ENCODE results near the gene MAP3K14. TPM values are rescaled to one million over a fixed set of nuclear protein-coding genes. Genes with fewer than 3 reads are reported as not detected.

The MAP3K14 gene
- total RNA-seq, 8 experiments from 2014 or later, result 1.4 to 5.0 (median 3.2) TPM

GRCh38 chr17:45299361-45299760 lies 17.5 kb downstream of the MAP3K14 start:
- peak overlapping the region in 1 of 2 donors; percentile 45 for H3K27ac ChIP-seq
- no peak overlapping the region for H3K4me3 ChIP-seq
- ATAC-seq (replicated peaks in 6 of 8), result peak in 6 of 8 experiments; percentile 40 to 99 (median 95)
- peaks cover 10 to 16% of the 10 kb centered on the region in 2 donors for H3K4me1 ChIP-seq (replicated peaks in 1 of 2)
- in situ Hi-C loops (cut with MboI; ENCODE audit: low pct_unique_long_range_greater_than_20kb in 2 of 9, low sequenced_read_pairs in 9 of 9, unreplicated experiment in 9 of 9), result loop anchor here in 3 of 9 experiments (25.0 kb wide), 1 partner anchor 88 kb away; no protein-coding TSS in a partner anchor
- WGBS, 10 experiments, result 20 to 100% (median 45%) methylated on average over 1 of the region's 2 CpGs; no CpG with 5 or more reads in 6 of the 10 experiments

DNA sequence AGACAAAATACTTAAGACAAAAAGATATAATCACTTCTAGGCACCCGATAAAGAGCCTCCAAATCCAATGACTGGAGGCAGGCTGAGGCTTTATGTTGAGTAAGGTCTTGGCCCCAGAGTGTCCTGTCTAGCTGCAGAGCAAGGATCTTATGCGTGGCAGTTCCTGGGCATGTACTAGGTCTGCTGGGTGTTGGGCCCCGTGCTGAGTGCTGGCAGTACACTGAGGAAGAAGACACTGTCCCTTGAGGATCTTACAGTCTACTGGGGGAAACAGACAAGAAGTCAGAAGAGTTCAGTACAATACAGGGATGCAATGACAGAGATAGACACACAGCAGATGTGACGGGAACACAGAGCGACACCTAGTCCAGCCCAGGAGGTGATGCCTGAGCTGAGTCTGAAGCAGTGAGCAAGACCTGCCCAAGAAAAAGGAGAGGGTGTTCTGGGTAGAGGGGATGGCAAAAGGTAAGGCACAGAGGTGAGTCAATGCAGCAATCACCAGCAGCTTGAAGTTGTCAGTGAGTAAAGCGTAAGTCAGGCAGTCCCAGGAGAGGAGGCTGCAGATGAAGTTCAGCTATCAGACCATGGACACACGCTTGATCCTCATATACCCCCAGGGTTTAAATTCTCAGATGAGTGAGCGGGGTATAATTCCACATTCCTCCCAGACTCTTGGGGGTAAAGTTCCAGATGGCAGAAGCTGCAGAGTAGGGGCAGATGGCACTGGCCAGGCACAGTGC lies 18.1 kb downstream of the MAP3K14 start:
- in situ Hi-C loops (cut with MboI; ENCODE audit: low pct_unique_long_range_greater_than_20kb in 2 of 9, low sequenced_read_pairs in 9 of 9, unreplicated experiment in 9 of 9), result loop anchor here in 3 of 9 experiments (25.0 kb wide), 1 partner anchor 89 kb away; no protein-coding TSS in a partner anchor
- peak in 5 of 8 experiments; percentile 10 to 50 (median 23) for ATAC-seq (replicated peaks in 6 of 8)
- H3K27ac ChIP-seq, result peak overlapping the region in 1 of 2 donors; percentile 45
- H3K4me1 ChIP-seq (replicated peaks in 1 of 2), result peaks cover 13 to 20% of the 10 kb centered on the region in 2 donors
- no peak overlapping the region for H3K4me3 ChIP-seq
- WGBS, 10 experiments, result 7 to 100% (median 95%) methylated on average over 1 to 6 of the region's 8 CpGs

DNA sequence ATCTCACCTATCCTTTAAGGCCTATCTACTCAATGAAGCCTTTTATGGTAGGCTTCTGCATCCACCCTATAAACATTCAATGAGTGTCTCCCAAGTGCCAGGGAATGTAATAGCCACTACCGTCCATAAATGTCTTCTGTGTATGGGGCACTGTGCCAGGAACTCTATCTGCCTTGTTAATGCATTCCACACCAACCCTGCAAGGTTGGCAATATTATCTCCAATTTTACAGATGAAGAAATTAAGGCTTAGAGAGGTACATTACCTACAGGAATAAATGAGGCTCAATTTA lies 20.0 kb downstream of the MAP3K14 start:
- WGBS, 10 experiments, result 11 to 100% (median 86%) methylated on average over 1 of the region's 1 CpG; no CpG with 5 or more reads in 6 of the 10 experiments
- peaks cover 23 to 27% of the 10 kb centered on the region in 2 donors for H3K4me1 ChIP-seq (replicated peaks in 1 of 2)
- in situ Hi-C loops (cut with MboI; ENCODE audit: low pct_unique_long_range_greater_than_20kb in 2 of 9, low sequenced_read_pairs in 9 of 9, unreplicated experiment in 9 of 9), result loop anchor here in 3 of 9 experiments (25.0 kb wide), 1 partner anchor 91 kb away; no protein-coding TSS in a partner anchor
- no peak for ATAC-seq (replicated peaks in 6 of 8)
- no peak overlapping the region for H3K4me3 ChIP-seq
- no peak overlapping the region for H3K27ac ChIP-seq

DNA sequence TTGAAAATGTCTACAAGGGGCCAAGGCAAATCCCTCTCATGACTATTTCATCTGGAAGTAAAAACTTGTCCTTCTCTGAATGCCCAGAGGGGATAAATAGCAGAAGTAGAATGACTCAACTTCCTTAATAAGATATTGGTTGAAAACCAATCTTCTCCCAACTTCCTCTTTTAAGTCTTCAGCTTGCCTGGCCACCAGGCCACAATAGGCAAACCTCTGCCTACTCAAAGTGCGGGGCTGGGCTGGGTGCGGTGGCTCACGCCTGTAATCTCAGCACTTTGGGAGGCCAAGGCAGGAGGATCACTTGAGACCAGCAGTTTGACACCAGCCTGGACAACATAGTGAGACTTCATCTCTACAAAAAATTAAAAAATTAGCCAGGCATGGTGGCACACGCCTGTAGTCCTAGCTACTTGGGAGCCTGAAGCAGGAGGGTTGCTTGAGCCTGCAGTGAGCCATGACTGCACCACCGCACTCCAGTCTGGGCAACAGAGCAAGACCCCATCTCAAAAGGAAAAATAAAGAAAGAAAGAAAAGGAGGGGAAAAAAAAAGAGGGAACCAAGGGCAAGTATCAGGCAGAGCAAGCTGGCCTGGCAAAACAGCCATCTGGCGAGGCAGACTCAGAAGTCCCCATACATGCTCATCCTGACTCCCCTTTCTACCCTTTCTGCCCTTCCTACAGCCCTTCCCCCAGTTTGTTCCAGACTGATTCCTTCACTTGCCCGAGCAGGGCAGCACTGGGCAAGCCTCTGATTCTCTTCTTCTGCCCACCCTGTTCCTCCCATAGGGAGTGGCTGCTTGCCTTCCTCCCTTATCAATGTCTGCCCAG lies 20.6 kb downstream of the MAP3K14 start:
- H3K27ac ChIP-seq, result no peak overlapping the region
- no peak for ATAC-seq (replicated peaks in 6 of 8)
- in situ Hi-C loops (cut with MboI; ENCODE audit: low pct_unique_long_range_greater_than_20kb in 2 of 9, low sequenced_read_pairs in 9 of 9, unreplicated experiment in 9 of 9), result loop anchor here in 3 of 9 experiments (25.0 kb wide), 1 partner anchor 91 kb away; no protein-coding TSS in a partner anchor
- 80 to 100% (median 100%) methylated on average over 1 to 5 of the region's 7 CpGs; no CpG with 5 or more reads in 3 of the 10 experiments for WGBS, 10 experiments
- H3K4me3 ChIP-seq, result no peak overlapping the region
- peaks cover 23 to 27% of the 10 kb centered on the region in 2 donors for H3K4me1 ChIP-seq (replicated peaks in 1 of 2)

GRCh38 chr17:45294506-45294905 lies 22.3 kb downstream of the MAP3K14 start:
- WGBS, 10 experiments, result 0 to 100% (median 59%) methylated on average over 1 to 3 of the region's 3 CpGs; no CpG with 5 or more reads in 2 of the 10 experiments
- no peak overlapping the region for H3K4me3 ChIP-seq
- H3K4me1 ChIP-seq (replicated peaks in 1 of 2), result peaks cover 19 to 24% of the 10 kb centered on the region in 2 donors
- H3K27ac ChIP-seq, result no peak overlapping the region
- ATAC-seq (replicated peaks in 6 of 8), result peak in 3 of 8 experiments; percentile 45 to 57 (median 54)
- in situ Hi-C loops (cut with MboI; ENCODE audit: low pct_unique_long_range_greater_than_20kb in 2 of 9, low sequenced_read_pairs in 9 of 9, unreplicated experiment in 9 of 9), result loop anchor here in 3 of 9 experiments (25.0 kb wide), 1 partner anchor 93 kb away; no protein-coding TSS in a partner anchor

- H3K4me1 ChIP-seq (replicated peaks in 1 of 2), result peaks cover 13 to 16% of the 10 kb centered on the region in 2 donors
These were observed 23.2 kb downstream of the MAP3K14 start for GRCh38 chr17:45293413-45294211.

GRCh38 chr17:45292696-45293412 lies 24.0 kb downstream of the MAP3K14 start:
- in situ Hi-C loops (cut with MboI; ENCODE audit: low pct_unique_long_range_greater_than_20kb in 2 of 9, low sequenced_read_pairs in 9 of 9, unreplicated experiment in 9 of 9), result loop anchor here in 3 of 9 experiments (25.0 kb wide), 1 partner anchor 94 kb away; no protein-coding TSS in a partner anchor
- Histone ChIP-seq H3K27ac (peak overlapping the region; percentile 22 to 56), H3K4me1 (replicated peaks in 1 of 2) (peaks cover 13 to 18% of the 10 kb centered on the region in 2 donors), H3K4me3 (no peak overlapping the region)
- WGBS, 10 experiments, result 50 to 100% (median 86%) methylated on average over 1 to 9 of the region's 12 CpGs; no CpG with 5 or more reads in 4 of the 10 experiments
- ATAC-seq (replicated peaks in 6 of 8), result peak in 1 of 8 experiments; percentile 35

More at GRCh38 chr17:45293413-45294211, 23.2 kb downstream of the MAP3K14 start:
- Histone ChIP-seq H3K4me3 (no peak overlapping the region), H3K27ac (peak overlapping the region; percentile 56)
- in situ Hi-C loops (cut with MboI; ENCODE audit: low pct_unique_long_range_greater_than_20kb in 2 of 9, low sequenced_read_pairs in 9 of 9, unreplicated experiment in 9 of 9), result loop anchor here in 3 of 9 experiments (25.0 kb wide), 1 partner anchor 94 kb away; no protein-coding TSS in a partner anchor
- peak; percentile 73 to 97 (median 94) for ATAC-seq (replicated peaks in 6 of 8)
- 0 to 90% (median 40%) methylated on average over 1 to 7 of the region's 10 CpGs; no CpG with 5 or more reads in 3 of the 10 experiments for WGBS, 10 experiments

GRCh38 chr17:45291171-45291805 lies 25.5 kb downstream of the MAP3K14 start:
- H3K4me1 ChIP-seq (replicated peaks in 1 of 2), result peaks cover 13 to 23% of the 10 kb centered on the region in 2 donors
- WGBS, 10 experiments, result 61 to 100% (median 79%) methylated on average over 2 to 4 of the region's 5 CpGs; no CpG with 5 or more reads in 1 of the 10 experiments
- in situ Hi-C loops (cut with MboI; ENCODE audit: low pct_unique_long_range_greater_than_20kb in 2 of 9, low sequenced_read_pairs in 9 of 9, unreplicated experiment in 9 of 9), result loop anchor here in 3 of 9 experiments (25.0 kb wide), 1 partner anchor 96 kb away; no protein-coding TSS in a partner anchor
- no peak overlapping the region for H3K27ac ChIP-seq
- ATAC-seq (replicated peaks in 6 of 8), result no peak
- no peak overlapping the region for H3K4me3 ChIP-seq

DNA sequence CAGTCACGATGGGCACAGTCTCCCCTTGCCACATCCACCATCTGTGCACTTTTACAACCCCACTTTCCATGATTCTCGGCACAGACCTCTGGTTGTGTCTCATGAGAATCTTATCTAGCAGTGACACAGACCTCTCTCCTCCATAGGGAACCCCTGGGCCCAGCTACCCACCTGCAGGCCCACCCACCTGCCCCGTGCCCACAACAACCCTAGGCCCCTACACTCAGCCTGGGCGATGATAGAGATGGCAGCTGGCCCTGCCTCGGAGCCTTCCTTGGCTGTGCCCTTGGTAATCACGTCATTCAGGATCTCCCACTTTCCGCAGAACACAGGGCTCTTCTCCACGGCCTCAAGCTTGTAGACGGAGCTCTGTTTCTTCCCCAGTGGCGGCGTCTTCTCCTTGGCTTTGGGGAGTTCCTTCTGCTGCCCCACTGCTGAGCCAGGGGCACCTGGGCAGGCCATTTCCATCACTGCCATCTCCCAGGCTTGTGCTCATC lies 26.5 kb downstream of the MAP3K14 start:
- Histone ChIP-seq H3K27ac (no peak overlapping the region), H3K4me3 (no peak overlapping the region), H3K4me1 (replicated peaks in 1 of 2) (peaks cover 13 to 18% of the 10 kb centered on the region in 2 donors)
- in situ Hi-C loops (cut with MboI; ENCODE audit: low pct_unique_long_range_greater_than_20kb in 2 of 9, low sequenced_read_pairs in 9 of 9, unreplicated experiment in 9 of 9), result loop anchor here in 3 of 9 experiments (25.0 kb wide), 1 partner anchor 97 kb away; no protein-coding TSS in a partner anchor
- 93 to 100% (median 100%) methylated on average over 2 to 5 of the region's 11 CpGs; no CpG with 5 or more reads in 7 of the 10 experiments for WGBS, 10 experiments
- no peak for ATAC-seq (replicated peaks in 6 of 8)

GRCh38 chr17:45289301-45290268 lies 27.2 kb downstream of the MAP3K14 start:
- in situ Hi-C loops (cut with MboI; ENCODE audit: low pct_unique_long_range_greater_than_20kb in 2 of 9, low sequenced_read_pairs in 9 of 9, unreplicated experiment in 9 of 9), result loop anchor here in 3 of 9 experiments (25.0 kb wide), 1 partner anchor 98 kb away; no protein-coding TSS in a partner anchor
- Histone ChIP-seq H3K27ac (no peak overlapping the region), H3K4me3 (no peak overlapping the region), H3K4me1 (replicated peaks in 1 of 2) (peaks cover 13 to 18% of the 10 kb centered on the region in 2 donors)
- 81 to 100% (median 90%) methylated on average over 2 to 8 of the region's 15 CpGs; no CpG with 5 or more reads in 2 of the 10 experiments for WGBS, 10 experiments
- ATAC-seq (replicated peaks in 6 of 8), result no peak

Measured in motor neuron (in vitro differentiated cells).